Trophoblast cell (in vitro differentiated cells and primary cell): Measurements from ENCODE around the gene MED12L.

Source experiments
- DNase-seq, 2 donors: peaks; one replicate each; pipeline ENCODE4 v3.0.0-alpha.2; 2016
- H2AFZ ChIP-seq: 2 replicates; pipeline ENCODE4 v1.6.1; 2013; ENCODE audit warnings: low read length, moderate library complexity, mild to moderate bottlenecking; ENCODE audit not compliant: insufficient read depth, poor library complexity
- H2AK5ac ChIP-seq: 2 replicates; pipeline ENCODE4 v1.6.1; 2013; ENCODE audit warnings: mild to moderate bottlenecking, low read length
- H2BK120ac ChIP-seq: 2 replicates; pipeline ENCODE4 v1.6.1; 2013; ENCODE audit warnings: low read length, mild to moderate bottlenecking, moderate library complexity; ENCODE audit not compliant: insufficient read depth, poor library complexity
- H2BK12ac ChIP-seq: 2 replicates; pipeline ENCODE4 v1.6.1; 2013; ENCODE audit warnings: mild to moderate bottlenecking, low read length, moderate library complexity
- H2BK5ac ChIP-seq: 2 replicates; pipeline ENCODE4 v1.6.1; 2013; ENCODE audit warnings: low read length, low read depth, moderate library complexity, mild to moderate bottlenecking; ENCODE audit not compliant: poor library complexity
- H3K14ac ChIP-seq: 2 replicates; pipeline ENCODE4 v1.6.1; 2013; ENCODE audit warnings: mild to moderate bottlenecking, low read length
- H3K18ac ChIP-seq: 2 replicates; pipeline ENCODE4 v1.6.1; 2013; ENCODE audit warnings: mild to moderate bottlenecking, low read length
- H3K23ac ChIP-seq: 2 replicates; pipeline ENCODE4 v1.6.1; 2013; ENCODE audit warnings: low read length
- H3K27ac ChIP-seq: 2 replicates; pipeline ENCODE4 v1.5.1; 2013; ENCODE audit warnings: low read depth, mild to moderate bottlenecking, inconsistent platforms, low read length, moderate library complexity
- H3K27me3 ChIP-seq: 2 replicates; pipeline ENCODE4 v1.6.1; 2013; ENCODE audit warnings: inconsistent platforms, mild to moderate bottlenecking, low read length, moderate library complexity; ENCODE audit not compliant: insufficient read depth
- H3K36me3 ChIP-seq, 2 experiments: 1 replicate in 1 of 2; 2 replicates in 1 of 2; pipeline ENCODE4 v1.6.1; 2013; ENCODE audit warnings: low read length in 2 of 2, mild to moderate bottlenecking in 2 of 2, moderate library complexity in 1 of 2; ENCODE audit not compliant: insufficient read depth in 2 of 2, control insufficient read depth in 1 of 2
- H3K4ac ChIP-seq: 2 replicates; pipeline ENCODE4 v1.6.1; 2013; ENCODE audit warnings: low read depth, mild to moderate bottlenecking, low read length, moderate library complexity
- H3K4me1 ChIP-seq, 2 experiments: 1 replicate in 1 of 2; 2 replicates in 1 of 2; pipeline ENCODE4 v1.6.1; 2013; ENCODE audit warnings: low read length in 2 of 2, mild to moderate bottlenecking in 2 of 2, moderate library complexity in 1 of 2; ENCODE audit not compliant: insufficient read depth in 2 of 2, control insufficient read depth in 1 of 2
- H3K4me2 ChIP-seq: 2 replicates; pipeline ENCODE4 v1.6.1; 2013; ENCODE audit warnings: inconsistent platforms, mild to moderate bottlenecking, low read length, moderate library complexity
- H3K4me3 ChIP-seq: 2 replicates; pipeline ENCODE4 v1.5.1; 2013; ENCODE audit warnings: mild to moderate bottlenecking, low read depth, low read length, inconsistent platforms
- H3K79me1 ChIP-seq: one replicate; pipeline ENCODE4 v1.6.1; 2013; ENCODE audit warnings: low read length
- H3K79me2 ChIP-seq: 2 replicates; pipeline ENCODE4 v1.6.1; 2013; ENCODE audit warnings: low read length, mild to moderate bottlenecking; ENCODE audit not compliant: control insufficient read depth, insufficient read depth, poor library complexity
- H3K9ac ChIP-seq: 2 replicates; pipeline ENCODE4 v1.6.1; 2013; ENCODE audit warnings: mild to moderate bottlenecking, low read length
- H3K9me3 ChIP-seq: 2 replicates; pipeline ENCODE4 v1.6.1; 2013; ENCODE audit warnings: low read depth, mild to moderate bottlenecking, control low read depth, inconsistent platforms, low read length; ENCODE audit not compliant: insufficient read depth
- H4K12ac ChIP-seq: 2 replicates; pipeline ENCODE4 v1.6.1; 2013; ENCODE audit warnings: low read depth, mild to moderate bottlenecking, low read length, moderate library complexity
- H4K8ac ChIP-seq: 2 replicates; pipeline ENCODE4 v1.6.1; 2013; ENCODE audit warnings: low read depth, mild to moderate bottlenecking, low read length, moderate library complexity
- H4K91ac ChIP-seq: one replicate; pipeline ENCODE4 v1.6.1; 2013; ENCODE audit warnings: low read depth, mild to moderate bottlenecking, low read length, moderate library complexity
- WGBS: extraction: QIAGEN DNeasy Blood & Tissue Kit; methylation state at CpG from one replicate; pipeline ENCODE4 v1.1.7; 2013; ENCODE audit warnings: missing lambda C conversion rate; ENCODE audit not compliant: insufficient read length, insufficient coverage; ENCODE audit errors: extremely low coverage; 5-methylcytosine and 5-hydroxymethylcytosine counted together

The MED12L gene

DNA sequence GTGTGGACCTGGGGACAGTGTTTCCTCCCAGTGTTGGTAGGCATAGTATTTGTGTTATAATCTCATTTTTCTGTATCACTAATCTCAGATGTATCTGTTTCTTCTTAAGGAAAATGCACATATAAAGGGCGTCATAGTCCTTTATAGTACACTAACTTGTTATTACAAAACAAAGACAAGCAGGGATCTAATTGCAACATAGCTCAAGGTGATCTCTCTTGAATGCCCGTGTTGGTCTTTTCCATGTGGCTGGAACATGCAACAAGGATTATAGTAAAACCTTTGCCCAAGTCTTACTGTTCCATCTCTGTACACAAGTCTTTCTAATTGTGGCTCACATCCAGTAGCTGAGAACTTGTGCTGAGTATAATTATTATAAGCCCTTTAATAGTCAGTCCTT, 234.7 kb downstream of the MED12L start:
- Histone ChIP-seq H3K18ac (no peak overlapping the region), H2BK5ac (no peak overlapping the region), H3K4me2 (no peak overlapping the region), H3K36me3 (no peaks in the 10 kb centered on the region), H3K79me1 (peaks cover 4% of the 10 kb centered on the region), H3K4ac (no peak overlapping the region), H3K9ac (no peak overlapping the region), H3K27me3 (no peaks in the 10 kb centered on the region), H3K27ac (no peak overlapping the region), H2AK5ac (no peak overlapping the region), H2AFZ (no peak overlapping the region), H2BK12ac (no peak overlapping the region), H3K4me1 (peaks cover 0 to 4% of the 10 kb centered on the region in 2 experiments), H4K91ac (no peak overlapping the region), H3K9me3 (no peaks in the 10 kb centered on the region), H3K79me2 (no peaks in the 10 kb centered on the region), H2BK120ac (no peak overlapping the region), H3K4me3 (no peak overlapping the region), H3K23ac (no peak overlapping the region), H3K14ac (no peak overlapping the region), H4K8ac (no peak overlapping the region), H4K12ac (no peak overlapping the region)
- no CpG with 5 or more reads among the region's 2 CpGs for WGBS
- DNase-seq, result no peak

DNA sequence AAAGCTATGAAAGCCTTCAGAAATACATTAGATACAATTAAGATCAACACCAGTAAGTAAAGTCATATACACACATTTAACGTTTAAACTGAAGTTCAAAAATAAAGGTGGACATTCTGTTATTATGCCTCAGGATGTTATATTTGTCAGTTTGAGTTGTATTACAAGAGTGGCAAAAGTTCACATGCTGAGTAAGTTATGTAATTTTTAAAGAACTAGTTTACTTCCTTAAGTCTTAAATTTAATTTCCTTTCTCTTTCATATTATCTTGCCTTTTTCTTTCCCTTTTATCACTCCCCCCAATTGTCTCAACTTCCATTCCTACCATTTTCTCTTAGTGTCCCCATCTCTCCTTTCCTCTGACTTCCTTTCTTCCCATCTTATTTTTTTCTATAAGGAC, 236.1 kb downstream of the MED12L start:
- Histone ChIP-seq H2BK5ac (no peak overlapping the region), H3K27ac (no peak overlapping the region), H2AFZ (no peak overlapping the region), H3K18ac (no peak overlapping the region), H4K12ac (no peak overlapping the region), H3K79me2 (no peaks in the 10 kb centered on the region), H3K9ac (no peak overlapping the region), H3K36me3 (no peaks in the 10 kb centered on the region), H3K4me1 (peaks cover 0 to 4% of the 10 kb centered on the region in 2 experiments), H4K91ac (no peak overlapping the region), H3K4me3 (no peak overlapping the region), H2BK12ac (no peak overlapping the region), H4K8ac (no peak overlapping the region), H2AK5ac (no peak overlapping the region), H3K23ac (no peak overlapping the region), H3K4me2 (no peak overlapping the region), H3K27me3 (no peaks in the 10 kb centered on the region), H3K14ac (no peak overlapping the region), H3K4ac (no peak overlapping the region), H3K79me1 (peaks cover under 1% of the 10 kb centered on the region), H2BK120ac (no peak overlapping the region), H3K9me3 (no peaks in the 10 kb centered on the region)
- WGBS, result no CpG with 5 or more reads among the region's 1 CpG
- DNase-seq, result no peak

DNA sequence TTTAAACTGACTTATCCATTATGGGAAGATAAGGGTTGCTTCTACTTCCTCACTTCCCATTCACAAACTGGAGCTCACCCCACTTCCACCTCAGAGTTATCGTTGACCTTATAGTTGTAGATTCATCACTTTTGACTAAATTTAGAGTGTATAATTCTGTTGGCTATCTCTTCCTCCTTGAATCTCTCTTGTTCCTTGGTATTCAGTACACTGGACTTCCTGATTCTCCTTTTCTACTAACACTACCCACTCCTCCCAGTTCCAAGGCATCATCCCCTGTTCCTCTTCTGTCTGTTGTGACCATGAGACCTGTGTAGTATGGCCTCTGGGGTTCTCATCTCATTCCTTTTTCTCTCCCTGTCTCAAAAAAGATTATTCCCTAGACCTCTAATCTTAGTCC, 237.0 kb downstream of the MED12L start:
- H2AFZ ChIP-seq, result no peak overlapping the region
- no peak overlapping the region for H3K4me2 ChIP-seq
- H2BK12ac ChIP-seq, result no peak overlapping the region
- H3K9ac ChIP-seq, result no peak overlapping the region
- H3K4me3 ChIP-seq, result no peak overlapping the region
- H3K79me2 ChIP-seq, result no peaks in the 10 kb centered on the region
- H3K9me3 ChIP-seq, result no peaks in the 10 kb centered on the region
- H3K14ac ChIP-seq, result no peak overlapping the region
- DNase-seq, result no peak
- no peak overlapping the region for H3K23ac ChIP-seq
- no peaks in the 10 kb centered on the region for H3K27me3 ChIP-seq
- H3K18ac ChIP-seq, result no peak overlapping the region
- no peak overlapping the region for H2BK120ac ChIP-seq
- H4K8ac ChIP-seq, result no peak overlapping the region
- H2BK5ac ChIP-seq, result no peak overlapping the region
- no peak overlapping the region for H4K91ac ChIP-seq
- no peaks in the 10 kb centered on the region for H3K79me1 ChIP-seq
- WGBS, result no CpG with 5 or more reads among the region's 1 CpG
- H3K4me1 ChIP-seq, result peaks cover 0 to 3% of the 10 kb centered on the region in 2 experiments
- H2AK5ac ChIP-seq, result no peak overlapping the region
- H3K36me3 ChIP-seq, result no peaks in the 10 kb centered on the region
- no peak overlapping the region for H3K27ac ChIP-seq
- H3K4ac ChIP-seq, result no peak overlapping the region
- H4K12ac ChIP-seq, result no peak overlapping the region

DNA sequence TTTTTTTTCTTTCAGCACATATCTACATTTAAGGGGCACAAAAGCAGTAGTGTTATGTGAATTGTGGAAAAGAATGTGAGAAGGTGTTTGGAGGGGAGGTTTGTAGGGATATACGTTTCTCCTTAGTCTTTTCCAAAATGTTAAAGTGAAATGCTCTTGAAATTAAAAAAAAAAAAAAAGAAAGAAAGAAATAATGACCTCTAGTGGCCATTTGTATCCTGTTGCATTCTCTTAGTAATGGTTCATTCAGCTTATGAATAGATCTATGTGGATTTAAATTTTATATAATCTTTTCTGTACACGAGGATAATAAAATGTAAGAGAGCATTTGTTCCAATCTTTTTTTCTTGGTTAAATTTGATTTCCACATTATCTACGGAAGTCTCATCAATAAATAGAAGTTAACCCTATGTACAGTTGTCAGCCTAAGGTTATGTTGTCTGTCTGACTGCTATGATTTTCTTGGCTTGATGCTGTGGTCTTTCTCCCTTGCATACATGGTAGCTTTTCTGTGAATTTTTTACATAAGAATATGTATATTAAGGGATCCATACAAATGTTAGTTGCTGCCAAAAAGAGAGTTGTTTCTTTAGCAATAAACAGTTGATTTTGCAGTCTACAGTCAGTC, 242.2 kb downstream of the MED12L start:
- no peak overlapping the region for H3K4ac ChIP-seq
- no peak overlapping the region for H2BK5ac ChIP-seq
- H3K79me2 ChIP-seq, result no peaks in the 10 kb centered on the region
- H4K12ac ChIP-seq, result no peak overlapping the region
- DNase-seq, result peak in 1 of 2 donors; percentile 61
- H3K36me3 ChIP-seq, result no peaks in the 10 kb centered on the region
- H3K4me2 ChIP-seq, result no peak overlapping the region
- H3K14ac ChIP-seq, result no peak overlapping the region
- no peaks in the 10 kb centered on the region for H3K4me1 ChIP-seq
- H4K91ac ChIP-seq, result no peak overlapping the region
- no peaks in the 10 kb centered on the region for H3K27me3 ChIP-seq
- H3K18ac ChIP-seq, result no peak overlapping the region
- no peak overlapping the region for H2AFZ ChIP-seq
- no peaks in the 10 kb centered on the region for H3K79me1 ChIP-seq
- no peak overlapping the region for H3K27ac ChIP-seq
- no peak overlapping the region for H2AK5ac ChIP-seq
- H2BK120ac ChIP-seq, result no peak overlapping the region
- no peak overlapping the region for H4K8ac ChIP-seq
- H3K4me3 ChIP-seq, result no peak overlapping the region
- H3K9ac ChIP-seq, result no peak overlapping the region
- no peak overlapping the region for H3K23ac ChIP-seq
- H2BK12ac ChIP-seq, result no peak overlapping the region
- H3K9me3 ChIP-seq, result no peaks in the 10 kb centered on the region
- WGBS, result 100% methylated on average over 1 of the region's 3 CpGs
